ENCODE results near the gene CLEC4D.
"Not testable (repeated sequence)": the region's sequence is repeated elsewhere in the genome, so short reads cannot be mapped to it uniquely, and the experiment has no call there.

CLEC4D gene

GRCh38 chr12:8513256-8513655 lies at the start of gene CLEC4D:
Gene CLEC4D (plus strand): TSS chr12:8513503. CDS start chr12:8513733, 230 bp downstream.
- no peak for DNase-seq (ENCODE audit: low spot score)

DNA sequence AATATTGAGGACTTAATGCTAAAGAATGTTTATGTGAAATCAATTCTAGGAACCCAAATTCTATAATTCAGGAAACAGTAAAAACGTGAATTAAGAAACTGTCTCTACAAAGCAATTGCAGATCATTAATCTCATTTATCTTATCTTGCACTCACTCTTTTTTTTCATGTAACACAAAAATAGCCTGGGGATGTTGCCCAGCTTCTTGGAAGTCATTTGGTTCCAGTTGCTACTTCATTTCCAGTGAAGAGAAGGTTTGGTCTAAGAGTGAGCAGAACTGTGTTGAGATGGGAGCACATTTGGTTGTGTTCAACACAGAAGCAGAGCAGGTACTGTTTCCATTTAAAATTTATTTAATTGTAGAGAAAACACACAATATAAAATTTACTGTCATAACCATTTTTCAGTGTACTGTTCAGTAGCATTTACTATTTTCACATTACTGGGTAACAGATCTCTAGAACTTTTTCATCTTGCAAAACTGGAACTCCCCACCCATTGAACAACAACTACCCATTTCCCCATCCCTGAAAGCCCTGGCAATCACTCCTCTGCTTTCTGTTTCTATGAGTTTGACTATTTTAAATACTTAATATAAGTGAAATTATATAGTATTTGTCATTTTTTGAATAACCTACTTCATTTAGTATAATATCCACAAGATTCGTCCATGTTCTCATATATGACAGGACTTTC lies 47.9 kb upstream of the CLEC4D start:
- DNase-seq (ENCODE audit: low spot score) = no peak

- DNase-seq (ENCODE audit: low spot score) = no peak
Observed at GRCh38 chr12:8466241-8466640, 47.1 kb upstream of the CLEC4D start.

- no peak for DNase-seq (ENCODE audit: low spot score)
Observed at GRCh38 chr12:8471090-8471489, 42.2 kb upstream of the CLEC4D start.

- no peak for DNase-seq (ENCODE audit: low spot score)
Observed at GRCh38 chr12:8475508-8476203, 37.6 kb upstream of the CLEC4D start.

DNA sequence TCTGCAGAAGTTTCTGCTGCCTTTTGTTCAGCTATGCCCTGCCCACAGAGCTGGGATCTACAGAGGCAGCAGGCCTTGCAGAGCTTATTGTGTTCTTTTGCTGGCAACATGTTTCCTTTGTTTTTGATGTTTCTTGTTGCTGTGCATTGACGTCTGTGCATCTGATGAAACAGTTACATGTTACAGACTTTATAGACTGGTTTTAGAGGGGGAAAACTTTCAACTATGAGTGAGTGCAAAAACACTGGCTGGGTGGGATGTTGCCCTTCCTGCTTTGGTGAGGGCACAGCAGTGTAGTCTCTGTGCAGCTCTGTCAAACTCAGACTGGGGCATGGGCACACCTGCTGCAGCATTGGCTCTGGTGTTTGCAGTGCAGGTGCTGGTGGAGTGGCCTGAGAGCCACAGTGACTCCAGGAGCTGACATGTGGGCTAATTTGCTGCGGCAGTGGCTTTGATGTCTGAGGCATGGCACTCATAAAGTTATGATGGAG lies 30.7 kb upstream of the CLEC4D start:
- DNase-seq (ENCODE audit: low spot score) = no peak

DNA sequence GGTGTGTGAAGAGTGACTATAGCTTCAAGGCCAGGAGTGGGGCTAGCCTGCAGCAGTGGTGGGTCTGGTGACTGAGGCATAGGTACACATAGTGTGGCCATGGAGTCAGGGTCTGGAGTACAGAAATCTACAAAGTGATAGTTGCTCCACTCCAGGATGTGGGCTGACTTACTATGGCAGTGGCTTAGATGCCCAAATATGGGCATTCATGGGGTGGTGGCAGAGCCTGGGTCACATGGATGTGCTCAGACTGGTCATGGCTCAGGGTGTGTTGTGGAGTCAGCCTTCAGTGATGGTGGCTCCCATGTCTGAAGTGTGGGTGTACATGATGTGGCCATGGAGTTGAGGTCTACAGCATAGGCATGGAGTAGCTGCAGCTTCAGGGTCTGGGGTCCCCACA lies 30.2 kb upstream of the CLEC4D start:
- no peak for DNase-seq (ENCODE audit: low spot score)

GRCh38 chr12:8491646-8492530 lies 21.4 kb upstream of the CLEC4D start:
- no peak for DNase-seq (ENCODE audit: low spot score)

DNA sequence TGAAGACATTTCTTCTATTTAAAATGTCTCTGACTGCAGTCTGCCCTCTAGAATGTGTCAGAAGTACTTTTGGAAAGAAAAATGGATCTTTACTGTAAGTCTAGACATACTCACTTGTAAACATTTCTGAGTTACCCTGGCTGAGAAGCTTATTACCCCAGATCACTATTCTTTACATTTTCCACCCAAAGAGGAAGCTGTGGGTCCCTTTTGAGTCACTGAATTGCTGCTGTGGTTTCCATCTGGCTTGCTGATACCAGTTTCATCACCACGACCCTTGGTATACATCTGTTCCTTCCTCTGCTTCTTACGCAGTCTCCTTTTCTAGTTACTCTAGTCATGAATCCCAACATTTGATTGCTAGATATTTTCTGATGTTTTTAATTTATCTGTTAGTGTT lies 20.2 kb upstream of the CLEC4D start:
- DNase-seq (ENCODE audit: low spot score) = no peak

DNA sequence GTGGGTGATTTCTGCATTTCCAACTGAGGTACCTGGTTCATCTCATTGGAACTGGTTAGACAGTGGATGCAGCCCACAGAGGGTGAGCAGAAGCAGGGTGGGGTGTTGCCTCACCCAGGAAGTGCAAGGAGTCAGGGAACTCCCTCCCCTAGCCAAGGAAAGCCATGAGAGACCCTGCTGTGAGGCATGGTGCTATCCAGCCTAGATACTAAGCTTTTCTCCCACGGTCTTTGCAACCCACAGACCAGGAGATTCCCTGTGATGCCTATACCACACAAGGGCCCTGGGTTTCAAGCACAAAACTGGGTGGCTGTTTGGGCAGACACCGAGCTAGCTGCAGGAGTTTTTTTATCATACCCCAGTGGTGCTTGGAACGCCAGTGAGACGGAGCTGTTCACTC lies 17.6 kb upstream of the CLEC4D start:
- not testable (repeated sequence) for DNase-seq (ENCODE audit: low spot score)

DNA sequence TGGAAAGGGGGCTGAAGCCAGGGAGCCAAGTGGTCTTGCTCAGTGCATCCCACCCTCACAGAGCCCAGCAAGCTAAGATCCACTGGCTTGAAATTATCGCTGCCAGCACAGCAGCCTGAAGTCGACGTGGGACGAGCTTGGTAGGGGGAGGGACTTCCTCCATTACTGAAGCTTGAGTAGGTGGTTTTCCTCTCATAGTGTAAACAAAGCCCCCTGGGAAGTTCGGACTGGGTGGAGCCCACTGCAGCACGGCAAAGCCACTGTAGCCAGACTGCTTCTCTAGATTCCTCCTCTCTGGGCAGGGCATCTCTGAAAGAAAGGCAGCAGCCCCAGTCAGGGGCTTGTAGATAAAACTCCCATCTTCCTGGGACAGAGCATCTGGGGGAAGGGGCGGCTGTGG lies 17.2 kb upstream of the CLEC4D start:
- not testable (repeated sequence) for DNase-seq (ENCODE audit: low spot score)

DNA sequence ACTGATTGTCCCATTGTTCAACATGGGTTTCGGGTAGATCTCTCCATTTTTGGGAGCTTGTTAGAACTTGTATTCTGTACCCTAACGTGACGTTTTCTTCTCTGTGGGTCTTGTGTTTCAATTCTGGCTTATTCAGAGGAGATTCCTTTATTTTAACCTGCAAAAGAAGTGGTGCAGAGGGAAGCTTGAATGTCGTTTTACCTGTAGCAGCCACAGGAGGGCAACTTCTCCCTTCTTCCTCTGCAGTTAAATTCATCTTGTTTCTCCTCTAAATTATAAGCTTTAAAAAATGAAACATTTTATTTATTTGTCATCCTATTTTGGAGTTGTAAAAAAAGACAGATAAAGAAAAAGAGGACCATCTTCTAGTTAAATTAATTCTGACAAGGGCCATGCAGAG lies 13.7 kb upstream of the CLEC4D start:
- no peak for DNase-seq (ENCODE audit: low spot score)

DNA sequence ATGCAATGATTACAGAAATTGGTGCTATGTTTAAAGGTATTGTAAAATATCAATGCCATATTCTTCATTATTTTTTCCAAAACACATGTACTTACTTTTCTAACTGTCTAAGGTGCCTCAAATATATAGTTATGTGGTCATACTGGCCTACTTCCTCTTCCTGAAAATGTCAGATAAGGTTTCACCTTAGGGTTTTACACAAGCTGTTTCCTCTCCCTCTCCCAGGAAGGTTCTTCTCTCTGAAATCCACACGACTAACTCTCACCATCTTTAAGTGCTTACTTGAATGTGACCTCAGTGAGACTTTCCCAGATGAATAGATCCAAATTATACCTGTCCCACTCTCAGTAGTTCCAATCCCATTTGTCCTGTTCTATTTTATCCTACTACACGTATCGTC lies 11.6 kb upstream of the CLEC4D start:
- DNase-seq (ENCODE audit: low spot score) = no peak

DNA sequence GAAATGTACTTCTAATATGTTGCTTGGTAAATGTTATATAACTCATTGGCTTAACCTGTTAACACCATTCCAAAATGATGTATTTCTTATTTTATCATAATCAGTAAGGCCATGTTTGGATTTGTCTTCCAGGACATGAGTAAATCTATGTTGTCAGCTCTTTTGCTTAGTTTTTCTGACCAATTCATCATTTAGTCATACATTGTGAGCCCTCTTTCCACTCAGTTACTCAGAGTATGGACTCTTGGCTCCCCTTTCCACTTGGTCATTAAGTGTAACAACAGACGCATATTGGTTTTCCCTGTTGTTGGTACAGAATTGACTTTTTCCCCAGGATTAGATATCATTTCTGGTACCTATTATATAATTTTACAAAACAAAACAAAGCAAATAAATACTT lies 9.0 kb upstream of the CLEC4D start:
- no peak for DNase-seq (ENCODE audit: low spot score)

GRCh38 chr12:8507596-8507995 lies 5.7 kb upstream of the CLEC4D start:
- no peak for DNase-seq (ENCODE audit: low spot score)

- DNase-seq (ENCODE audit: low spot score) = no peak
Observed at GRCh38 chr12:8508223-8508622, 5.1 kb upstream of the CLEC4D start.

DNA sequence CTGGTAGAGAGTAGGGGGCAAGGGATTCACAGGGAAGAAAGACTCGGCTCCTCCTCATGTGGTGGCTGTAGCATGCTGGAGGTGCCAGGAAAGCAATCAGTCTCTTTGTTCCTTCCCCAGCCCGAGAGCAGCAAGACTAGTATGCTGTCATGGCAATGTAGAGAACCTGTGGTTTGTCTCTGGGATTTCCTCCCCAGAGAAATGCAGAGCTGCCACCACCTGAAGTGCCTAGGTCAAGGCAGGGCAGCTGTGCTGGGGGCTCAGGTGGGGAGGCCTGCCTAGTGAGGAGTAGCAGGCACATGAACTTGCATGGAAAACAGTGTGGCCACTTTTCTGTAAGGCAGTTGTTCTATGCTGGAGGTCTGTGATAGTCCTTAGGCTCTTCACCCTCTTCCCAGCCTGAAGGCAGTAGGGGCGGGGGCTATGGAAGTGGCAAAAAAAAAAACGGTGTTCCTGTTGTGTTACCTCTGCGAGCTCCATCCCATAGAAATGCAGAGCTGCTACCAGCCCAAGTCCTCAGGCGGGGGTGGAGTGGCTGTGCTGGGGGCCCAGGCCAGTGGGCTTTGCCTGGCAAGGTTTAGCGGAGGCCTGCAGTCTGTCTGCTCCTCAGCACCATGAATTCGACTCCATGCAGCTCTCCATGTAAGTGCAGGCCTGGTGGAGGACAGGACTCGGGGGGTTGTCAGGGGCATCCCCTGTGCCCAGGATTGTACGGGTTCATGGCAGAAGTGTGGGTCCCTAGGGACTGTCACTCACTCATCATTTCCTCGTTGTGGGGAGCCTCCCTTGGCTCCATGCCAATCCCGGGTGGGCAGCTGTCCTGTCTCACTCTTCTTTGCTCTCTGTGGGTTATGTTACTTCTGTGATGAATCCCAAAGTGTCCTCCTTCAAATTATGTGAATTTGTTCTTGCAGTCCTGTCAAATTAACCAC lies 4.1 kb upstream of the CLEC4D start:
- no peak for DNase-seq (ENCODE audit: low spot score)

DNA sequence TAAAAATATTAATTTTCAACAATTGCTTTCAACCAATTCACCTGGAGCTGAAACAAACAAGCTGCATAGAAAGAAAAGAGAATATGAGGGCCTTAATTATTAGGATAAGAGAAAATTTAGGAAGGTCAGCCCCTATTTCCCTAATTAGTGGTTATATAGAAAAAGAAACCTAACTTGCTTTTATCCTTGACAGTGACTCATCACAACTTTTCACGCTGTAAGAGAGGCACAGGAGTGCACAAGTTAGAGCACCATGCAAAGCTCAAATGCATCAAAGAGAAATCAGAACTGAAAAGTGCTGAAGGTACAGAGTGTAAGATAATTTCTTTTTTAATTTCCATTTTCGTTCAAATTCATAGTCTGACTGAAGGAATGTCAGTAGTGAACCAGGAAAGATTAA lies 4.7 kb downstream of the CLEC4D start:
- DNase-seq (ENCODE audit: low spot score) = no peak

GRCh38 chr12:8519171-8519570 lies 5.9 kb downstream of the CLEC4D start:
- DNase-seq (ENCODE audit: low spot score) = no peak

DNA sequence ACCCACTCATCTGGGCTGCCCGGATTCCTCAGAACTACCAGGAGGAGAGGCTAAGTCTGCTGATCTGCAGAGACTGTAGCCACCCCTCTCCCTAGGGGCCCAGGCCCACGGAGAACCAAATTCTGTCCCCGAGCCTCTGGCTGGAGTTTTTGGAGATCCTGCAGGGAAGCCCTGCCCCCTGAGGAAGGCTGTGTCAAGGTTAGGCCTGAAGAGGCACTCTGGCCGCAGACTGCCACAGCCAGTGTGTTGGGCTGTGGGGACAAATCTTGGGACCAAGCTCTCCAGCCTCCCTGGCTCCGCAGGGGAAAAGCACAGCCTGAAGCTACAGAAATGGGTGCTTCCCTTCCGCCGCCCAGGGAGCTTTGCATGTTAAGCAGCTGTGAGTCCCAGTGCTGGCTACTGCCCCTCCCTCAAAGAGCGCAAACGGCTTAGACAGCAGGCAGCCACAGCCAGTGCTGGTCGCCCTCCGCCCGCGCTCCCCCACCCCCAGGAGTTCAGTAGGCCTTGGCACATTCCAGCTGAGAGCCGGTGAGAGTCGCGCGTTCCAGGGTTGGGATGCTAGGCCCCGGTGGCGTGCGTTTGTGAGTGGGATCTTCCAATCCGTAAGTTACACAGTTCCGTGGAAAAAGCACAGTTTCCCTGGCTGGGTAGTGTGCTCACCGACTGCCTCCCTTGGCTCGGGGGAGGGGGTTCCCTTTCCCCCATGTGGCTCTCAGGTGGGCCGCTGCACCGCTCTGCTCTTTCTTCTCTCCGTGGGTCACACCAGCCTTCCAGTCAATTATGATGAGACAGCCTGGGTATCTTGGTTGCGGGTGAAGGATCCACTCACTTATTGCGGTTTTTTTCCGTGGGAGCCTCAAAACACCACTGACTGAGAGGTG lies 14.2 kb downstream of the CLEC4D start:
- DNase-seq (ENCODE audit: low spot score) = peak; percentile 72

DNA sequence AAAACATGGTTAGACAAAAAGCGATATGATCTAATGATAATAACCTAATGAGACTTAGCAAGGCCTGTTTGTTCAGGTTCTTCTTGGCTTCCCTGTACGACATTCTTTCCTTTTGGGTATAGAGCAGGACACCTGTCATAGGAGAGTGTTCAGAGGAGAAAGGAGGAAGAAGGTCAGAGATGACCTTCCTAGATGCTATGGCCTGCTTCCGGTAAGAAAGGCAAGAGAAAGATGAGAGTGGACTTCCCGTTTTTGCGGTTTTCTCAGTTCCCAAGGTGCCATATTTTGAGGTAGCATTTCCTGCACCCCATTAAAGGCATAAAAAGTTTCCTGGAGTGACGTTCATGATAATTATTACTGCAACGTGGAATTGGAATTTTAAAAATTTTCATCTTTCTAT lies 18.7 kb downstream of the CLEC4D start:
- no peak for DNase-seq (ENCODE audit: low spot score)
